ENCODE data around the gene SLC38A4.

- TF ChIP-seq PHF8 (IDR thresholded peaks at IDR 0.05; ENCODE audit: borderline replicate concordance, low read length) (no peak), SRF (CRISPR knock-in tag; IDR thresholded peaks at IDR 0.05) (no peak), POLR2A (conservative IDR thresholded peaks at IDR 0.05) (no peak), EP300 (IDR thresholded peaks at IDR 0.05; ENCODE audit: low read length) (no peak), NRF1 (conservative IDR thresholded peaks at IDR 0.05 in 1 of 2, IDR thresholded peaks at IDR 0.05 in 1 of 2) (no peak), ZNF3 (CRISPR knock-in tag; IDR thresholded peaks at IDR 0.05) (no peak), RFX5 (IDR thresholded peaks at IDR 0.05; ENCODE audit: low read depth, low read length) (no peak), PBX2 (CRISPR knock-in tag; IDR thresholded peaks at IDR 0.05; ENCODE audit: low read depth) (no peak), PBX2 (tag; conservative IDR thresholded peaks at IDR 0.05; ENCODE audit: low read depth) (no peak)
- TF ChIP-seq, protein P1, sequence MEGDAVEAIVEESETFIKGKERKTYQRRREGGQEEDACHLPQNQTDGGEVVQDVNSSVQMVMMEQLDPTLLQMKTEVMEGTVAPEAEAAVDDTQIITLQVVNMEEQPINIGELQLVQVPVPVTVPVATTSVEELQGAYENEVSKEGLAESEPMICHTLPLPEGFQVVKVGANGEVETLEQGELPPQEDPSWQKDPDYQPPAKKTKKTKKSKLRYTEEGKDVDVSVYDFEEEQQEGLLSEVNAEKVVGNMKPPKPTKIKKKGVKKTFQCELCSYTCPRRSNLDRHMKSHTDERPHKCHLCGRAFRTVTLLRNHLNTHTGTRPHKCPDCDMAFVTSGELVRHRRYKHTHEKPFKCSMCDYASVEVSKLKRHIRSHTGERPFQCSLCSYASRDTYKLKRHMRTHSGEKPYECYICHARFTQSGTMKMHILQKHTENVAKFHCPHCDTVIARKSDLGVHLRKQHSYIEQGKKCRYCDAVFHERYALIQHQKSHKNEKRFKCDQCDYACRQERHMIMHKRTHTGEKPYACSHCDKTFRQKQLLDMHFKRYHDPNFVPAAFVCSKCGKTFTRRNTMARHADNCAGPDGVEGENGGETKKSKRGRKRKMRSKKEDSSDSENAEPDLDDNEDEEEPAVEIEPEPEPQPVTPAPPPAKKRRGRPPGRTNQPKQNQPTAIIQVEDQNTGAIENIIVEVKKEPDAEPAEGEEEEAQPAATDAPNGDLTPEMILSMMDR (IDR thresholded peaks at IDR 0.05 in 2 of 3, conservative IDR thresholded peaks at IDR 0.05 in 1 of 3; ENCODE audit: insufficient read depth in 2 of 3, low read depth in 1 of 3, low read length in 3 of 3) = no peak
Observed at GRCh38 chr12:46843811-46844210, 18.0 kb upstream of the SLC38A4 start.
